ENCODE results near the gene WIPF1. TPM values are rescaled to one million over a fixed set of nuclear protein-coding genes. Genes with fewer than 3 reads are reported as not detected.

WIPF1 gene
- polyA plus RNA-seq, 2 of the 4 experiments (the other 2 are of a cell fraction) = 16.4 to 20.1 TPM

Small RNAs within 50 kb of the gene (small RNA-seq; reads per million reads assigned to genes)
- gene RNU6-5P = 0 to 1.6 (median 0.10) reads per million in 6 experiments

Other genes starting within 250 kb of the WIPF1 start
- gene SCRN3, start 202.1 kb downstream of the WIPF1 start, polyA plus RNA-seq (2011; rRNA removed) = 17.7 and 28.5 TPM in 2 replicates
- 24.0 to 25.5 TPM (median 24.4 TPM) in 3 replicates for gene SCRN3, start 202.1 kb downstream of the WIPF1 start, polyA plus RNA-seq (2017; fragmentation: RNase III; extraction: RNeasy Plus Mini Kit Qiagen cat#74134 plus additional on column Dnase treatment)
- gene GPR155, start 110.8 kb downstream of the WIPF1 start, polyA plus RNA-seq (2011; rRNA removed) = 1.5 and 1.7 TPM in 2 replicates
- 0.49 to 0.86 TPM (median 0.63 TPM) in 3 replicates for gene GPR155, start 110.8 kb downstream of the WIPF1 start, polyA plus RNA-seq (2017; fragmentation: RNase III; extraction: RNeasy Plus Mini Kit Qiagen cat#74134 plus additional on column Dnase treatment)
- gene CHRNA1, start 166.7 kb upstream of the WIPF1 start, polyA plus RNA-seq (2011; rRNA removed) = not detected in 2 replicates
- gene CHRNA1, start 166.7 kb upstream of the WIPF1 start, polyA plus RNA-seq (2017; fragmentation: RNase III; extraction: RNeasy Plus Mini Kit Qiagen cat#74134 plus additional on column Dnase treatment) = not detected in 3 replicates

All from A549 (cell line).